Calu3 (cell line): ENCODE data around the gene PARP14. TPM values are rescaled to one million over a fixed set of nuclear protein-coding genes. Genes with fewer than 3 reads are reported as not detected.
"Not testable (repeated sequence)": the region's sequence is repeated elsewhere in the genome, so short reads cannot be mapped to it uniquely, and the experiment has no call there.

Experiments used
- BruUV-seq: library from RNA; stranded (reverse); fragments of 400-500 nt; replicated peaks from 2 replicates; lab custom pipeline; 2021; lab: Mats Ljungman, UMichigan
- CTCF ChIA-PET: fragments of 300-600 bp; sonication (Branson Sonifier 250); formaldehyde crosslinking; loops from one replicate; lab custom pipeline; 2022; ENCODE audit warnings: antibody characterized with exemption; lab: Charles Lee
- DNase-seq: peaks from one replicate; pipeline ENCODE4 v3.0.0; 2022
- H3K27ac Mint-ChIP-seq: one replicate; pipeline ENCODE4 v1.8.0; 2022; ENCODE audit warnings: mixed read lengths; ENCODE audit not compliant: unreplicated experiment
- H3K27me3 Mint-ChIP-seq: one replicate; pipeline ENCODE4 v1.8.0; 2022; ENCODE audit warnings: mixed read lengths; ENCODE audit not compliant: unreplicated experiment
- H3K36me3 Mint-ChIP-seq: one replicate; pipeline ENCODE4 v1.8.0; 2022; ENCODE audit warnings: mild to moderate bottlenecking, moderate library complexity, mixed read lengths; ENCODE audit not compliant: insufficient read depth, unreplicated experiment
- H3K4me1 Mint-ChIP-seq: one replicate; pipeline ENCODE4 v1.8.0; 2022; ENCODE audit warnings: mild to moderate bottlenecking, low read depth, mixed read lengths; ENCODE audit not compliant: unreplicated experiment
- H3K4me3 Mint-ChIP-seq: one replicate; pipeline ENCODE4 v1.8.0; 2022; ENCODE audit warnings: mild to moderate bottlenecking, low read depth, moderate library complexity, mixed read lengths; ENCODE audit not compliant: unreplicated experiment
- H3K9me3 Mint-ChIP-seq: one replicate; pipeline ENCODE4 v1.8.0; 2022; ENCODE audit warnings: low read depth, mixed read lengths; ENCODE audit not compliant: unreplicated experiment
- intact Hi-C: fragments of 100-400 bp; cut with micrococcal nuclease; formaldehyde crosslinking; loops from one replicate; pipeline ENCODE4 v1.10.0; 2022; ENCODE audit not compliant: unreplicated experiment
- total RNA-seq: library from RNA; stranded (reverse); gene quantifications from 2 replicates; pipeline ENCODE4 v1.2.3, GENCODE V29; 2022
- TF ChIP-seq, protein P1 (sequence below): fragments of 200-600 bp; IDR thresholded peaks from one replicate; pipeline ENCODE4 v1.8.0; 2022; ENCODE audit warnings: antibody characterized with exemption; ENCODE audit not compliant: unreplicated experiment

The PARP14 gene
- total RNA-seq, 1 experiment from 2014 or later: 95.5 TPM

DNA sequence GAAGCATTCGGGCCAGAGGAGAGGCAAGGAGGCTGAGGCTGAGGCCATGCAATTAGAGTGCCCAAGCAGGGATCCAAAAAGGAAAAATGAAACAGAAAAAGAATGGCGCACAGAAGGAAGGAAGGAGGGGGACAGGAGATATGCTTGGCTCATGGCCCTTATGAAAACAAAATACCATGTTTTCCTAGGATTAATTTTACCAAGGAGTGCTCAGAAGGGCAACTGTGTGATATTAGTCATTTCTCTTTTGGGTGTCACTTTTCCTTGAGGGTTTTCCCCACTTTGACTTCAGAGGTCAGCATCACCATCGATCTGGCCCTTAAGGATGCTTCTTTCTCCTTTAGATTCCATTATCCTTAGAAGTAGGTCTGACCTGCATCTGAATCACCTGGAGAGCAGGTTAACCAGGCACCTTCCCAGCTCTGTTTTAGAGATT is 1.4 kb downstream of the PARP14 start:
- peaks cover 26% of the 10 kb centered on the region for H3K36me3 Mint-ChIP-seq
- H3K4me1 Mint-ChIP-seq: peaks cover 26% of the 10 kb centered on the region
- intact Hi-C loops: no loop called here
- no peaks in the 10 kb centered on the region for H3K9me3 Mint-ChIP-seq
- BruUV-seq: no TSS peak
- H3K27me3 Mint-ChIP-seq: no peaks in the 10 kb centered on the region
- CTCF ChIA-PET: no interaction called here
- DNase-seq: no peak
- TF ChIP-seq, protein P1, sequence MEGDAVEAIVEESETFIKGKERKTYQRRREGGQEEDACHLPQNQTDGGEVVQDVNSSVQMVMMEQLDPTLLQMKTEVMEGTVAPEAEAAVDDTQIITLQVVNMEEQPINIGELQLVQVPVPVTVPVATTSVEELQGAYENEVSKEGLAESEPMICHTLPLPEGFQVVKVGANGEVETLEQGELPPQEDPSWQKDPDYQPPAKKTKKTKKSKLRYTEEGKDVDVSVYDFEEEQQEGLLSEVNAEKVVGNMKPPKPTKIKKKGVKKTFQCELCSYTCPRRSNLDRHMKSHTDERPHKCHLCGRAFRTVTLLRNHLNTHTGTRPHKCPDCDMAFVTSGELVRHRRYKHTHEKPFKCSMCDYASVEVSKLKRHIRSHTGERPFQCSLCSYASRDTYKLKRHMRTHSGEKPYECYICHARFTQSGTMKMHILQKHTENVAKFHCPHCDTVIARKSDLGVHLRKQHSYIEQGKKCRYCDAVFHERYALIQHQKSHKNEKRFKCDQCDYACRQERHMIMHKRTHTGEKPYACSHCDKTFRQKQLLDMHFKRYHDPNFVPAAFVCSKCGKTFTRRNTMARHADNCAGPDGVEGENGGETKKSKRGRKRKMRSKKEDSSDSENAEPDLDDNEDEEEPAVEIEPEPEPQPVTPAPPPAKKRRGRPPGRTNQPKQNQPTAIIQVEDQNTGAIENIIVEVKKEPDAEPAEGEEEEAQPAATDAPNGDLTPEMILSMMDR: no peak
- H3K4me3 Mint-ChIP-seq: peak overlapping the region; percentile 95
- peak overlapping the region; percentile 93 for H3K27ac Mint-ChIP-seq

DNA sequence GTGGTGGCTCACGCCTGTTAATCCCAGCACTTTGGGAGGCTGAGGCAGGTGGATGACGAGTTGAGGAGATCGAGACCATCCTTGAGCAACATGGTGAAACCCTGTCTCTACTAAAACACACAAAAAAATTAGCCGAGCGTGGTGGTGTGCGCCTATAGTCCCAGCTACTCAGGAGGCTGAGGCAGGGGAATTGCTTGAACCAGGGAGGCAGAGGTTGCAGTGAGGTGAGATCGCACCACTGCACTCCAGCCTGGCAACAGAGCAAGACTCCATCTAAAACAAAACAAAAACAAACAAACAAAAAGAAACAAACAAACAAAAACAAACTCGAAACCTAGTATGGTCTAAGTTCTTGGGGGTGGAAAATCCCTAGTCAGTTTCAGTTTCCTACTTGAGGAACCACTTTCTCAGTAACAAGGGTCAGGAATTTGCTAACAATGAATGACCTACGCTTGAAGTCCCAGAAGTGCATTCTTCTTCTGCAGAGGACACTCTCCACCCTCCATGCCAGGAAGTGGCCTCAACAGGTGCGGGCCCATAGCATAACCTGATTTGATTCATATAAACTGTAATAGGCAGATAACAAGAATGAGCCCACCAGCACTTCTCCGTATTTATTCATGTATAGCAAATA is 2.3 kb downstream of the PARP14 start:
- BruUV-seq, CTCF ChIA-PET, H3K27me3 Mint-ChIP-seq, DNase-seq, H3K27ac Mint-ChIP-seq, H3K9me3 Mint-ChIP-seq, intact Hi-C loops: not testable (repeated sequence)
- Mint-ChIP-seq H3K4me3 (peak overlapping the region; percentile 95), H3K36me3 (peaks cover 31% of the 10 kb centered on the region), H3K4me1 (peaks cover 25% of the 10 kb centered on the region)

DNA sequence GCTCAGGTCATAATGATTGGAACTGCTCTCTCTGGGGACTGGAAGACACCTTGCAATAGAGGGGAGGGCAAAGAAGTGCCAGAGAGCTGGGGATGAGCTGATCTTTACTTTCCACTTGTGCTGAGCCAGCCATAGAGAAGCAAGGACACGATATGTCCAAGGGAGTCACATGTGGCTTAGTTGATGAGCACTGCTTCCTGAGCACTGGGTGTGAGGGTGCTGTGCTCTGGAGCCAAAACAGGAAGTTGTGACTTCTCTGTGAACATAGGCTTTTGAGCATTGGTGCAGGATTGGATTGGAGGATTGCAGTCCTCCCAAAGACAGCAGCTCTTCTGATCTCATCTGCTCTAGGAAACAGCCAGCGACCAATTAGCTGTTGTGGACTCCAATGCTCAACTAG is 6.7 kb downstream of the PARP14 start:
- CTCF ChIA-PET: no interaction called here
- no peak overlapping the region for H3K27ac Mint-ChIP-seq
- H3K27me3 Mint-ChIP-seq: no peaks in the 10 kb centered on the region
- intact Hi-C loops: no loop called here
- no peaks in the 10 kb centered on the region for H3K9me3 Mint-ChIP-seq
- no peak overlapping the region for H3K4me3 Mint-ChIP-seq
- no peak for DNase-seq
- peaks cover 7% of the 10 kb centered on the region for H3K36me3 Mint-ChIP-seq
- peaks cover 12% of the 10 kb centered on the region for H3K4me1 Mint-ChIP-seq
- TF ChIP-seq, protein P1: no peak
- no TSS peak for BruUV-seq

DNA sequence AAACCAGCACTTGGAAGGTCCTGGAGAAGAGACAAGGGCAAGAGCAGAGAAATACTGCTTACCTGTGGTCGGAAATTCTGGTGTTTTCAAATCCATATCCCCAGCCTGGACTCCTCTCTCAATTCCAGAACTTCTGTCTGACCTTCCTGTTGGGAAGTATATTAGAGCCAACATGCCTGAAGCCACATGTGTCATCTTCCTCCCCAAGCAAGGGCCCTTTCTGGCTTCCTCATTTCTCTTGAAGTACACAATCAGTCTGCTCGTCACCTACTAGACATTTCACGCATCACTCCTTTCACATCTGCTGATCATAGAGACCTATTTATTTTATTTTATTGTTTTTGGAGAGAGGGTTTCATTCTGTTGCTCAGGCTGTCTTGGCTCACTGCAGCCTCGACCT is 8.4 kb downstream of the PARP14 start:
- no peak for DNase-seq
- H3K4me1 Mint-ChIP-seq: peaks cover 12% of the 10 kb centered on the region

More for the DNA sequence above, 8.4 kb downstream of the PARP14 start:
- Mint-ChIP-seq H3K4me3 (no peak overlapping the region), H3K27me3 (no peaks in the 10 kb centered on the region), H3K36me3 (peaks cover 7% of the 10 kb centered on the region), H3K27ac (no peak overlapping the region), H3K9me3 (no peaks in the 10 kb centered on the region)
- BruUV-seq: no TSS peak
- TF ChIP-seq, protein P1: no peak
- intact Hi-C loops: no loop called here
- CTCF ChIA-PET: no interaction called here
